Measurements from ENCODE around the gene NCAPH2. TPM values are rescaled to one million over a fixed set of nuclear protein-coding genes. Genes with fewer than 3 reads are reported as not detected.

NCAPH2 gene
- total and polyA plus RNA-seq, 9 of the 15 experiments (the other 6 are each of a cell fraction or from before 2014, with no cell fraction given), result 3.6 to 88.6 (median 32.4) TPM

DNA sequence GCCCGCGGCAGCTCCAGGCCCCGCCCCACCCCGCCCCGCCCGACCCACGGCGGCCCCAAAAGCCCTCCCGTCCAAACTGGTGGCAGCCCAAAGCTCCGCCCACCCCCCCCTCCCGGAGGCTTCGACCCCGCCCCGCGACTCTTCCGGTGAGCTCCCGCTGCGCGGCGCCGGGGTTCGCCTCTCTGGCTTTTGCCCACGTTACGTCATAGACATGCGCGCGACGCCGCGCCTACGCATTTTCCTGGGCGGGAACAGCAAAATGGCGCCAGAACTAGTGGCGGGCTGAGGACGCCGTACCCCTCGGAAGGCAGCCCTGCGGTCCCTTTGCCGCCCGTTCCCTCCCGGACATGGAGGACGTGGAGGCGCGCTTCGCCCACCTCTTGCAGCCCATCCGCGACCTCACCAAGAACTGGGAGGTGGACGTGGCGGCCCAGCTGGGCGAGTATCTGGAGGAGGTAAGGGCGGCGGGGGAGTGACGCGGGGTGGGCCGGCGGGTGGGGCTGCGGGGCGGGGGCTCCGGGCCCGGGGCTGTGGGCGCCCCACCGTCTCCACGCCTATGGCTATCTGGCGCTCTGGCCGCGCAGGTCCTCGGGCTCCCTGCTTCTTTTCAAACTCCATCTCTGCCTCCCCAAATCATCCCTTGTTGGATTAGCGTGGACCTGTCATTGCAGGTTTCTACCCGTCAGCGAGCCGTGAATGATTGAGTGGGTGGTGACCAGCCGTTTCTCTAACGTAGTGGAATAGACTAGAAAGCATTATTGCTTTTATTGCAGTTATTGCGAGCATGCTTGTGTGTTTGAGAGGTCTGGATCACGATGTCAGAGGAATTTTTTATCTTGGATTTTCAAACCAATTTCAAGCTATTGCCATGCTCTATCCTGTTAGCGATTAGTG lies at the start of gene NCAPH2 (continued):
- TF ChIP-seq ZBTB40 (IDR thresholded peaks at IDR 0.05), result peak; percentile 68
- TF ChIP-seq ZBTB40 (CRISPR knock-in tag; IDR thresholded peaks at IDR 0.05), result no peak
- TF ChIP-seq ATF3 (IDR thresholded peaks at IDR 0.05), result peak; percentile 77
- TF ChIP-seq ATF3 (CRISPR knock-in tag; conservative IDR thresholded peaks at IDR 0.05), result no peak
- TF ChIP-seq YY1 (IDR thresholded peaks at IDR 0.05; ENCODE audit: borderline replicate concordance in 1 of 3, control insufficient read depth in 1 of 3, extremely low read depth in 1 of 3, insufficient read depth in 3 of 3, insufficient read length in 1 of 3, insufficient replicate concordance in 2 of 3, low read depth in 1 of 3, low read length in 2 of 3), result peak; percentile 79 to 94 (median 93)
- no peak for TF ChIP-seq CBX1 (IDR thresholded peaks at IDR 0.05; ENCODE audit: low read depth)
- no peak for TF ChIP-seq ZFP36 (IDR thresholded peaks at IDR 0.05; ENCODE audit: low read depth, low read length, partially characterized antibody)
- TF ChIP-seq KDM5B (IDR thresholded peaks at IDR 0.05; ENCODE audit: insufficient replicate concordance, low read depth, low read length), result peak; percentile 84
- TF ChIP-seq MEF2A (IDR thresholded peaks at IDR 0.05; ENCODE audit: control insufficient read depth, low read depth, low read length), result no peak
- no peak for TF ChIP-seq ZNF121 (CRISPR knock-in tag; conservative IDR thresholded peaks at IDR 0.05)
- peak; percentile 99 for TF ChIP-seq RB1 (IDR thresholded peaks at IDR 0.05; ENCODE audit: low read depth)
- TF ChIP-seq CBFA2T3 (IDR thresholded peaks at IDR 0.05), result no peak
- TF ChIP-seq ZNF695 (CRISPR knock-in tag; IDR thresholded peaks at IDR 0.05), result no peak
- TF ChIP-seq PPARD (CRISPR knock-in tag; IDR thresholded peaks at IDR 0.05), result no peak
- TF ChIP-seq, protein P1, sequence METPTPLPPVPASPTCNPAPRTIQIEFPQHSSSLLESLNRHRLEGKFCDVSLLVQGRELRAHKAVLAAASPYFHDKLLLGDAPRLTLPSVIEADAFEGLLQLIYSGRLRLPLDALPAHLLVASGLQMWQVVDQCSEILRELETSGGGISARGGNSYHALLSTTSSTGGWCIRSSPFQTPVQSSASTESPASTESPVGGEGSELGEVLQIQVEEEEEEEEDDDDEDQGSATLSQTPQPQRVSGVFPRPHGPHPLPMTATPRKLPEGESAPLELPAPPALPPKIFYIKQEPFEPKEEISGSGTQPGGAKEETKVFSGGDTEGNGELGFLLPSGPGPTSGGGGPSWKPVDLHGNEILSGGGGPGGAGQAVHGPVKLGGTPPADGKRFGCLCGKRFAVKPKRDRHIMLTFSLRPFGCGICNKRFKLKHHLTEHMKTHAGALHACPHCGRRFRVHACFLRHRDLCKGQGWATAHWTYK (CRISPR knock-in tag; IDR thresholded peaks at IDR 0.05), result 0 out of 2 replicates have a peak, but pooled peaks have one; percentile 49
